ENCODE results near the gene ZNF205. TPM values are rescaled to one million over a fixed set of nuclear protein-coding genes. Genes with fewer than 3 reads are reported as not detected.

ZNF205 gene
- total and polyA plus RNA-seq, 2 of the 8 experiments (the other 6 are each of a cell fraction or from before 2014, with no cell fraction given): 19.1 to 19.9 TPM

- TF ChIP-seq KDM5A (IDR thresholded peaks at IDR 0.05; ENCODE audit: low read length): no peak
These were observed 33.3 kb downstream of the ZNF205 start (continued) for GRCh38 chr16:3145660-3146059.

Data from H1 (cell line).